GM18505 (cell line): ENCODE data around the gene EFNA3.

Experiments used
- ATAC-seq: cut with Tn5 transposase; IDR thresholded peaks from one replicate; pipeline ENCODE4 v1.9.1; 2021; ENCODE audit not compliant: unreplicated experiment
- POLR2A ChIP-seq: IDR thresholded peaks from 4 replicates; pipeline ENCODE4 v1.6.1; 2011; ENCODE audit warnings: borderline replicate concordance; ENCODE audit not compliant: insufficient read depth, insufficient read length; ENCODE audit errors: extremely low read depth

The EFNA3 gene

DNA sequence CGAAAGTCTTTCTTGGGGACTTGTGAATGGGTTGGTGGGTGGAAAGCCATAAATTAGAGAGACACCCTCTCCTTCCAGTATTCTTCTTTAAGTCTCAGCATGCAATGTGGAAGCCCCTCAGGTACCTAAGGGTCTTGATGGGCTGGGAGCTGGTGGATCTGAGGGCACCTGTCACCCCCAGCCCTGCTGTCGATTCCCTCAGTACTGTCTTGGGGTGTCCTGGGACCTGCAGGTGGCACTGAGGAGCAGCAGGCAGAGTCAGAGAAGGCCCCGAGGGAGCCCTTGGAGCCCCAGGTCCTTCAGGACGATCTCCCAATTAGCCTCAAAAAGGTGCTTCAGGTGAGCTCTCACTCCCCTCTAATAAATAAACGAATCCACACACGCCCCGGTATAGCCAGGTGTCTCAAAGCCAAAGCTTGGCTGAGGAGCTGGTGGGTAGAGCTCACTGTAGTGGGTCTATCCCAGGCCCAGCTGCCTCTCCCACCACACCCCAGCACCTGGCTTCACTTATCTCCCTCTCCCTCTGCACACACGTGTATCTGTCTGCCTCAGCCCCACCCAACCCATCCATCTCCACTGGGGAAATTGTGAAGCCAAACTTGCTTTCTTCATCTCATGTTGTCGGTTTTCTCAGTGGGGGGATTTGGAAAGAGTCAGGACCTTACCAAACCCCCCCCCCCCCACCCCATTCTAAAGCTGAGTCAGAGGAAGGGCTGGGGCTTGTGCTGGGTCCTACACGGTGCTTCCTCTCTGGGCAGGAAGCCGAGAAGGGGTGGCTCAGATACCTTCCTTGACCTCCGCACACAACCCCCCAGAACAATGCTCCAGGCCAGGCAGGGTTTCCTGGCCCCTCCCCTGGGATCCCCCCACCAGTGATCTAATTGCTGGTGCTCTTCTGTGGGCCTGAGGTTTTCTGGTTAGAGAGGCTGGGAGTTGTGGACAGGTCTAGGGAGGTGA, 25.9 kb upstream of the EFNA3 start:
- no peak for ATAC-seq
- no peak for TF ChIP-seq POLR2A

DNA sequence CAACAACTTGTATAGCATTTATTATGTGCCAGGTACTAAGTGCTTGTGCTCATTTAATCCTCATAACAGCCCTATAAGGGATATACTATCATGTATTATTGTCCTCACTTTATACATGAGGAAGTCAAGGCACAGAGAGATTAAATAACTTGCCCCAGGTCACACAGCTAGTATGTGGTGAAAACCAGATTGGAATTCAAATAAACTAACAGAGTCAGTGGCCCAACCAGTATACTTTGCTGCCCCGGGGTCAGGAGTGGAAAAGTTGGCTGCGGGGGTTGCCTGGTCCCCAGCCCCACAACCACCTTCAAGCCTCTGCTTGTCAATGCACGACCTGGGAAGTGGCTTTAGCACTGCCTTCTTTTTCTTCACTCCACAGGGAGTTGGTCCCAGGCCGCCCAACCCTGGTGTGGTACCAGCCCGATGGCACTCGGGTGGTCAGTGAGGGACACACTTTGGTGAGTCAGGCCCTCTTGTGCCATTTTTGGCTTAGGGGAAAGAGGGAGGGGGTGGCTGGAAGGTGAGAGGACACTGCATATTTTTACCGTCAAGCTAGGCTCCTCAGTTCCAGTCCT, 25.0 kb upstream of the EFNA3 start:
- no peak for TF ChIP-seq POLR2A
- no peak for ATAC-seq

DNA sequence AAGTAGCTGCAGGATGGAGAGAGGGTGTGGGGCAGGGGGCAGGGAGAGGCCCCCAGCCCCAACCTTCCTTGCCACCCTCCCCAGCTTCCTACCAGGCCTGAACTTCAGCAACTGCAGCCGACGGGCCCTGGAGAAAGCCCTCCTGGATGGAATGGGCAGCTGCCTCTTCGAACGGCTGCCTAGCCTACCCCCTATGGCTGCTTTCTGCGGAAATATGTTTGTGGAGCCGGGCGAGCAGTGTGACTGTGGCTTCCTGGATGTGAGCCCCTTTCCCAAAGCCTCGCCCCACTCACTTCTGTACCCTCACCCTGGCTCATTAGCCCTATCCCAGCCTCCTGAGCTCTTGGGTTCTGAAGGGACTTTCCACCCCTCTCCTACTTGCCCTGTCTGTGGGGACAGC, 21.5 kb upstream of the EFNA3 start:
- no peak for TF ChIP-seq POLR2A
- no peak for ATAC-seq

DNA sequence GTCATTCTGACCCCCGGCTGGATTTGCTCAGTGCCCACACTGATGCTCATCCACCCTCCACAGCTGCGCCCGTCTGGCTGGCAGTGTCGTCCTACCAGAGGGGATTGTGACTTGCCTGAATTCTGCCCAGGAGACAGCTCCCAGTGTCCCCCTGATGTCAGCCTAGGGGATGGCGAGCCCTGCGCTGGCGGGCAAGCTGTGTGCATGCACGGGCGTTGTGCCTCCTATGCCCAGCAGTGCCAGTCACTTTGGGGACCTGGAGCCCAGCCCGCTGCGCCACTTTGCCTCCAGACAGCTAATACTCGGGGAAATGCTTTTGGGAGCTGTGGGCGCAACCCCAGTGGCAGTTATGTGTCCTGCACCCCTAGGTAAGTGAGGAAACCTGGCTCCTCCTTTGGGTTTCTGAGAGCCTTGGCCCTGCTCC, 20.8 kb upstream of the EFNA3 start:
- TF ChIP-seq POLR2A = no peak
- ATAC-seq = no peak

DNA sequence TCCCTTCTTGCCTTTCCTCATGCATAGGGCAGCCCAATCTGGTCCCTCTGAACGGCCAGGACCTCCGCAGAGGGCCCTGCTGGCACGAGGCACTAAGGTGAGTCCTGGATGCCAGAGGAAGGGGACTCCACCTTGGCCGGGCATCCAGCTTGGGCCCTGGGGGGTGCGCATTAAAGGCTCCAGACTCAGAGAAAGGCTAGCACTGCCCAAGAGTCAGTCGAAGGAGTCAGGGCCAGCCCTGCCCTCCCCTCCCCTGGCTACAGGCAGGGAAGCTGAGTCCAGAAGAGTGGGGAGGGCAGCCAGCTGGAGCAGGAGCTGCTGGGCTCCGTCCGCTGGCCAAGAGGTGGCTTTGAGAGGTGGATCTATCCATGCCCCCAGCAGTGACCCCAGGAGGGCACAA, 17.9 kb upstream of the EFNA3 start:
- no peak for ATAC-seq
- TF ChIP-seq POLR2A = no peak

DNA sequence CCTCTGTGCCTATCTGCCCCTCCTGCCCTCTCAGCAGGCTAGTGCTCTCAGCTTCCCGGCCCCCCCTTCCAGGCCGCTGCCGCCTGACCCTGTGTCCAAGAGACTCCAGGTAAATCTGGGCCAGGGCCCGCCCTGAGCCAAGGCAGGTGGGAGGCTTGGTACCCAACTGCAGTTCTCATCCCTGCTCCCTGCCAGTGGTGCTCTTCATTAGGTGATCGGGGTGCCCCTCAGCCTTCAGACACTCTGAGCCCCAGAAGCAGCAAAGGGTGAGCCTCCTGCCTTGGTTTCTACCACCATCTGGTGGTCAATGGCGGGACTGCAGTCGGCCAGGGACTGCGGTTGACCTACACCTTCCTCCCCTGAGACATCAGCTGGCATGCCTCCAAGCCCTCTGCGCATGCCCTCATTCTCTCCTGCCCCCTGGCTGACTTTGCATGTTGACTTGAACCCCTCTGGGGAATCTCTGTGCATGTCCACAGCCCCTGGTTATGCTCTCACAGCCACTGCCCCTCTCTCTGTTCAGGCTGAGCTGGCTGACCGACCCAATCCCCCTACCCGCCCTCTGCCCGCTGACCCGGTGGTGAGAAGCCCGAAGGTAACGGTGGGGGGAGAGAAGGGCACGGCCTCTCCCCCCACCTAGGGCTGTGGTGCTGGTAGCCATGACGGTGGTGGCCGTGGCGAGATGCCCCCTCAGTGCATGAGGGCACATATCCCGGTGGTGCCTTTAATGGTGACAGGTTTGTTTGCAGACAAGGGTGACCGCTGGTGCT, 17.1 kb upstream of the EFNA3 start:
- peak; percentile 37 for ATAC-seq
- TF ChIP-seq POLR2A = no peak

DNA sequence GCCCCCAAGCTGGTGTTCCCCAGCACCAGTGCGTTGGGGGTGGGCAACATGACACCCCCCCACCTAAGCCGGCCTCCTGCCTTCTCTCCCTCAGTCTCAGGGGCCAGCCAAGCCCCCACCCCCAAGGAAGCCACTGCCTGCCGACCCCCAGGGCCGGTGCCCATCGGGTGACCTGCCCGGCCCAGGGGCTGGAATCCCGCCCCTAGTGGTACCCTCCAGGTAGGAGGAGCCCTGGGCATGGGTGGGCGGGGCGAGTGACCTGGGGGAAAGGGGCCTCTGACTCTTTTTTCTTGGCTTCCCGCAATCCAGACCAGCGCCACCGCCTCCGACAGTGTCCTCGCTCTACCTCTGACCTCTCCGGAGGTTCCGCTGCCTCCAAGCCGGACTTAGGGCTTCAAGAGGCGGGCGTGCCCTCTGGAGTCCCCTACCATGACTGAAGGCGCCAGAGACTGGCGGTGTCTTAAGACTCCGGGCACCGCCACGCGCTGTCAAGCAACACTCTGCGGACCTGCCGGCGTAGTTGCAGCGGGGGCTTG, 16.4 kb upstream of the EFNA3 start:
- no peak for TF ChIP-seq POLR2A
- ATAC-seq = no peak

DNA sequence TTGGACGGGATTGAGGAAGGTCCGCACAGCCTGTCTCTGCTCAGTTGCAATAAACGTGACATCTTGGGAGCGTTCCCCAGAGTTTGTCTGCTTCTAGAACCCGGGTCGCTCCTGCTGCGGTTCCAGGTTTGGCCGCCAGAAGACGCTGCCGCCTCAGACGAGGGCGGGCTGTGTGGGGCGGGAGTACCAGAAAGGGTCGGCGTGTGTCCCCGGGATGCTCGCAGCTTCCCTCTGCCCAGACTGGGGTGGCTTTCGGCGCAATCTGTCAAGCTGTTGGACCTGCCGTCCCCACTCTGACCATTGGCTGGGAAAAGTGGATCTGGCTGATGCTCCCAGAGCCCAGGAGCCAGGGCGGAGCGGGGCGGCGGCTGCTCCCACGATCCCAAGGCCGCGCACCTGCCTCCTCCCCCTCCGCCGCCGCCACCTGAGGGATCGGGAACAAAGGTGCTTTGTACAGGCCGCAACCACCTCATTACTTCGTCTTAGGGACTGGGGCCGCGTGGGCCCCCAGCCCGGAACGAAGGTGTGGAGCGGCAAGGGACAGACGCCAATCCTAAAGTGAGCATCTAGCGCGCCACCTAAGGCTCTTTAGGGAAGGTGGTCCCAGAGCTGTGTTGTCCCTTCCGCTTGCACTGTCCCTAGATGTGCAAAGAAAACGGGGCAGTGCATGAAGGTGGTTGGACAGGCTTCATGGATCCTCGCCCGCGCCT, 15.8 kb upstream of the EFNA3 start:
- no peak for ATAC-seq
- TF ChIP-seq POLR2A = no peak

DNA sequence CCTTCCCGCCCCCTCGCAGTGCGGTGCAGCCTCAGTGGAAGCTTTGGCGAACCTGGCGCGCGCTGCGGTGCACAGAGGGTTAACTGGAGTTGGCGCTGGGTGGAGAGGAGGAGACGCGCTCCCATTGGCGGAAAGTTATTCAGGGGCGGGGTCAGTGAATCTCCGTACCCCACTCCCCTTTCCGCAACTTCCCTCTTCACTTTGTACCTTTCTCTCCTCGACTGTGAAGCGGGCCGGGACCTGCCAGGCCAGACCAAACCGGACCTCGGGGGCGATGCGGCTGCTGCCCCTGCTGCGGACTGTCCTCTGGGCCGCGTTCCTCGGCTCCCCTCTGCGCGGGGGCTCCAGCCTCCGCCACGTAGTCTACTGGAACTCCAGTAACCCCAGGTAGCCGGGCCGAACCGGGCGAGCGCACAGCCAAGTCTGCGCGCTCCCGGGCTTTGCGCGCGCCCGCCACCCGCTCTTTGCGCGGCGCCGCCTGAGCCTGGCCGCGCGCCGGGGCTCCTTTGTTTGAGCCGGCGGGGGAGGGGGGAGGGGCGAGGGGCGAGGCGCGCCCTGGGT, 15.0 kb upstream of the EFNA3 start, which contains the start of gene EFNA4:
Gene EFNA4 (plus strand): TSS at position 191 of the 561 bp plus-strand sequence. CDS start 84 bp downstream, at position 275.
- peak; percentile 38 for ATAC-seq
- TF ChIP-seq POLR2A = peak; percentile 82

DNA sequence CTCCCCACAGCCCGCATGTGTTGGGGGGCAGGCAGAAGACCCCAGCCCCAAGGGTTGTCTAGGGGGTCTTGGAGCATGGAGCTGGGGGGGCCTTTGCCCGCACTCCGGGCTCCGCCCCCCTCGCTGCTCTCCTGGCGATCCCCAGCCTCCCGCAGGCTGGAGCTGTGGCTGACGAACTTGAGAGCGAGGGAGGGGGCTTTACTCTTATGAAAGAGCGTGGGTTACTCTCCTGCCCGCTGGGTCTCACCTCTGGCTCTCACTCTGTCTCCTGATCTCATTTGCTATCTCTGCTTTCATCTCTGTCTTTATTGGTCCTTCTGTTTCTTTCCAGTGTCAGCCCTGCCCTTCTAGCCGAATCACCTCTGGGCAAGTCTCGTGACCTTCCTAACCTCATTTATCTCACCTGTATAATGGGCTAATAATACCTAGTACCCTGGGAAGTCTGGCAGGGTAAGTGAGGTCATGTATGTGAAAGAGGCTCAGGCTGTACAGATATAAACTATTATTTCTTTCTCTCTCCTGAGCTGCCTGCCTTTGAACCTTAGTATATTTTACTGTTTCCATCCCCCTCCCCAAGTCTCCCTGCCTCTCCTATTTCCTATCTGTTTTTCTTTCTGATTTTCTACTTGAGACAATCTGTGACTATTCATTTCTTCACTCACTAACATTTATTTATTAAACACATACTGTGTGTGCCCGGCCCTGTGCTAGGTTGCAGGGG, 14.4 kb upstream of the EFNA3 start:
- no peak for ATAC-seq
- TF ChIP-seq POLR2A = no peak

DNA sequence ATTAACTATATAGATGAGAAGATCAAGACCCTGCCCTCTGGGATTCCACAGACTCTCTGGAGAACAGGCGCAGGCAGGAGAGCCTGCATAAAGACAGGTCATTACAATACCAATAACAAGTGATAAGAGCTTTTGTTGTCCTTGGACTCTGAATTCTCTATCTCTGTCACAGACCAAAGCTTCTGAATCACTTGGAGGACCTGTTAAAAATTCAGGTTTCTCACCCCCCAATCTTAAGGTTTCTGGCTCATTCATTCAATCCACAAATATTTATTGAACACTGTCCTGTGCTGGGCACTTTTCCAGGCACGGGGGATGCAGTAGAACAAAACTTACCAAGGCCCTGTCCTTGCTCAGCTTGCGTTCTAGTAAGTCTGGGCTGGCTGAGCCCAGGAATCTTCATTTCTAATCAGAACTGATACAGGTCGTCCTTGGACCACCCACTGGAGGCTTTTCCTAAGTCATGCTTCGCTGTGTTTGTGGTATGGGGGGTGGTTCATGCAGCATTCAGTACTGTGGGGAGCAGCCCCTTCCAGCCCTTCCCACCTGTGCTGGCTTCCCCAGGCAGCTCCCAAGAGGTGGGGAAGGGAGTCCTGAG, 13.7 kb upstream of the EFNA3 start:
- no peak for TF ChIP-seq POLR2A
- no peak for ATAC-seq
